ENCODE results near the gene DRG2. TPM values are rescaled to one million over a fixed set of nuclear protein-coding genes. Genes with fewer than 3 reads are reported as not detected.

The DRG2 gene
- polyA plus RNA-seq, 2 of the 4 experiments (the other 2 are of a cell fraction) = 41.9 to 48.3 TPM

- H3K4me1 ChIP-seq = no peaks in the 10 kb centered on the region
- H3K9me3 ChIP-seq = no peaks in the 10 kb centered on the region
- H3K4me2 ChIP-seq = no peak overlapping the region
- DNase-seq (ENCODE audit: low read depth in 1 of 2, low spot score in 1 of 2) = no peak
- WGBS (ENCODE audit: missing lambda C conversion rate) = 94% methylated on average over 3 of the region's 6 CpGs
- TF ChIP-seq ZC3H11A (IDR thresholded peaks at IDR 0.05) (no peak), HOXB13 (CRISPR knock-in tag; IDR thresholded peaks at IDR 0.05; ENCODE audit: low read depth) (no peak), BCL3 (IDR thresholded peaks at IDR 0.05) (no peak), CBX2 (IDR thresholded peaks at IDR 0.05; ENCODE audit: borderline replicate concordance, low read depth) (no peak), SREBF2 (IDR thresholded peaks at IDR 0.05) (no peak), TFCP2L1 (CRISPR knock-in tag; IDR thresholded peaks at IDR 0.05) (no peak), NR3C1 (IDR thresholded peaks at IDR 0.05) (no peak), FOXS1 (CRISPR knock-in tag; IDR thresholded peaks at IDR 0.05) (no peak), PHF8 (IDR thresholded peaks at IDR 0.05; ENCODE audit: borderline replicate concordance, low read depth) (no peak), ELK1 (IDR thresholded peaks at IDR 0.05; ENCODE audit: low read depth, low read length) (no peak), MAZ (IDR thresholded peaks at IDR 0.05; ENCODE audit: borderline replicate concordance, low read depth, low read length) (no peak), JUNB (IDR thresholded peaks at IDR 0.05) (no peak), SMC3 (IDR thresholded peaks at IDR 0.05) (no peak), ZFP36 (IDR thresholded peaks at IDR 0.05; ENCODE audit: borderline replicate concordance, partially characterized antibody) (no peak), KDM1A (IDR thresholded peaks at IDR 0.05; ENCODE audit: low read depth) (no peak)
- H3K27ac ChIP-seq = no peak overlapping the region
- no peak for ATAC-seq
- H3K4me3 ChIP-seq = no peak overlapping the region
- FAIRE-seq = no peak
- POLR2A ChIA-PET = interaction anchor here (0.5 kb wide), 1 partner anchor 18 kb away, joined by 3 read pairs; no protein-coding TSS in a partner anchor
- CTCF ChIA-PET = interaction anchor here (0.7 kb wide), 1 partner anchor 15 kb away, joined by 3 read pairs; no protein-coding TSS in a partner anchor
These were observed 20.2 kb downstream of the DRG2 start for GRCh38 chr17:18107971-18108370.

GRCh38 chr17:18108401-18109312 is 20.9 kb downstream of the DRG2 start, which contains the start of gene MYO15A:
Gene MYO15A (plus strand): TSS chr17:18108756. CDS start chr17:18118801, 10,045 bp downstream.
- Histone ChIP-seq H3K27ac (no peak within 1 kb of the TSS), H3K4me1 (no peaks in the 10 kb centered on the region), H3K4me3 (no peak within 1 kb of the TSS), H3K4me2 (no peak within 1 kb of the TSS), H3K9me3 (no peaks in the 10 kb centered on the region)
- DNase-seq (ENCODE audit: low read depth in 1 of 2, low spot score in 1 of 2) (no peak), ATAC-seq (peak in 1 of 2 experiments; percentile 2; a peak in 2 of 6 replicates), FAIRE-seq (no peak)
- ChIA-PET CTCF (interaction anchor here (0.7 to 2.0 kb wide), 3 partner anchors 15 to 33 kb away, joined by 3 to 11 read pairs (median 4); no protein-coding TSS in a partner anchor), POLR2A (no interaction called here)
- TF ChIP-seq HOXB13 (CRISPR knock-in tag; IDR thresholded peaks at IDR 0.05; ENCODE audit: low read depth) = no peak
- 90% methylated on average over 17 of the region's 17 CpGs for WGBS (ENCODE audit: missing lambda C conversion rate)

GRCh38 chr17:18109935-18110485 is 22.3 kb downstream of the DRG2 start:
- no peak overlapping the region for H3K4me2 ChIP-seq
- H3K4me3 ChIP-seq = no peak overlapping the region
- ChIA-PET CTCF (interaction anchor here (0.9 to 2.0 kb wide), 5 partner anchors 16 to 43 kb away, joined by 3 to 11 read pairs (median 4); no protein-coding TSS in a partner anchor), POLR2A (no interaction called here)
- DNase-seq (ENCODE audit: low read depth in 1 of 2, low spot score in 1 of 2) (no peak), FAIRE-seq (no peak), ATAC-seq (peak in 1 of 2 experiments; percentile 6; a peak in 2 of 6 replicates)
- no peaks in the 10 kb centered on the region for H3K9me3 ChIP-seq
- H3K4me1 ChIP-seq = no peaks in the 10 kb centered on the region
- TF ChIP-seq TP53 (CRISPR knock-in tag; IDR thresholded peaks at IDR 0.05) (no peak), JUN (IDR thresholded peaks at IDR 0.05) (peak in 1 of 2 experiments; percentile 7; a peak in 1 of 5 replicates), PHF8 (IDR thresholded peaks at IDR 0.05; ENCODE audit: borderline replicate concordance, low read depth) (no peak), EHF (CRISPR knock-in tag; IDR thresholded peaks at IDR 0.05) (no peak), ZSCAN20 (CRISPR knock-in tag; IDR thresholded peaks at IDR 0.05) (no peak), POLR2AphosphoS2 (conservative IDR thresholded peaks at IDR 0.05; ENCODE audit: low read length) (no peak)
- H3K27ac ChIP-seq = no peak overlapping the region
- WGBS (ENCODE audit: missing lambda C conversion rate) = 76% methylated on average over 10 of the region's 10 CpGs
